ENCODE data around the gene EXOG. TPM values are rescaled to one million over a fixed set of nuclear protein-coding genes. Genes with fewer than 3 reads are reported as not detected.

EXOG gene
- total RNA-seq, 6 experiments from 2014 or later: 2.7 to 5.3 (median 3.9) TPM

DNA sequence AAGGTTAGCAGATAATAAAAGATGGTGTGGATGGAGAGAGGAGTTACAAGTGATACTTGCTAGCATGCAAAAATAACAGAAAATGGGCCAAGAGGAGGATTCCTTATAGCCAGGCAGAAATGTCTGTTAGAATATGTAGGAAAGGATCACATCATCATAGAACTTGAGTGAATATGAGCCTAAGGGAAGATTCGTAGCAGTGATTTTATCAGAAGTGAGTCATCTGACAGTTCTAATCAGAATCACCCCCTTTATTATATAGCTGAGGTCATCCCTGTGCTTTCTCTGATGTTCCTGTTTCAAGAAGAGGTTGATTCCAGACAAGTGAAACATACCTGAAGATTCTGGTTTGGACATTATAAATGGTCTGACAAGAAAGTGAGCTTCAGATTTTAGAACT lies 22.9 kb downstream of the EXOG start:
- H3K9me3 ChIP-seq: no peaks in the 10 kb centered on the region
- intact Hi-C loops (cut with DNase I): no loop called here

GRCh38 chr3:38519651-38520050 lies 23.5 kb downstream of the EXOG start:
- intact Hi-C loops (cut with DNase I): loop anchor here (5.0 to 10.0 kb wide), 3 partner anchors 133 to 323 kb away; no protein-coding TSS in a partner anchor
- Histone ChIP-seq H3K4me3 (no peak overlapping the region), H3K9me3 (no peaks in the 10 kb centered on the region), H3K4me1 (no peaks in the 10 kb centered on the region), H3K36me3 (no peaks in the 10 kb centered on the region), H3K27ac (no peak overlapping the region), H3K27me3 (no peaks in the 10 kb centered on the region)
- TF ChIP-seq POLR2A (IDR thresholded peaks at IDR 0.05): no peak
- TF ChIP-seq, protein P1, sequence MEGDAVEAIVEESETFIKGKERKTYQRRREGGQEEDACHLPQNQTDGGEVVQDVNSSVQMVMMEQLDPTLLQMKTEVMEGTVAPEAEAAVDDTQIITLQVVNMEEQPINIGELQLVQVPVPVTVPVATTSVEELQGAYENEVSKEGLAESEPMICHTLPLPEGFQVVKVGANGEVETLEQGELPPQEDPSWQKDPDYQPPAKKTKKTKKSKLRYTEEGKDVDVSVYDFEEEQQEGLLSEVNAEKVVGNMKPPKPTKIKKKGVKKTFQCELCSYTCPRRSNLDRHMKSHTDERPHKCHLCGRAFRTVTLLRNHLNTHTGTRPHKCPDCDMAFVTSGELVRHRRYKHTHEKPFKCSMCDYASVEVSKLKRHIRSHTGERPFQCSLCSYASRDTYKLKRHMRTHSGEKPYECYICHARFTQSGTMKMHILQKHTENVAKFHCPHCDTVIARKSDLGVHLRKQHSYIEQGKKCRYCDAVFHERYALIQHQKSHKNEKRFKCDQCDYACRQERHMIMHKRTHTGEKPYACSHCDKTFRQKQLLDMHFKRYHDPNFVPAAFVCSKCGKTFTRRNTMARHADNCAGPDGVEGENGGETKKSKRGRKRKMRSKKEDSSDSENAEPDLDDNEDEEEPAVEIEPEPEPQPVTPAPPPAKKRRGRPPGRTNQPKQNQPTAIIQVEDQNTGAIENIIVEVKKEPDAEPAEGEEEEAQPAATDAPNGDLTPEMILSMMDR (IDR thresholded peaks at IDR 0.05): no peak
- 46% methylated on average over 5 of the region's 5 CpGs for WGBS (ENCODE audit: insufficient coverage, low coverage, low lambda C conversion rate, missing lambda C conversion rate)
- DNase-seq (no peak), ATAC-seq (no peak)

More for the DNA sequence above, 22.9 kb downstream of the EXOG start:
- TF ChIP-seq, protein P1 (IDR thresholded peaks at IDR 0.05): no peak
- TF ChIP-seq POLR2A (IDR thresholded peaks at IDR 0.05): no peak
- no peak for ATAC-seq
- WGBS (ENCODE audit: insufficient coverage, low coverage, low lambda C conversion rate, missing lambda C conversion rate): 73% methylated on average over 1 of the region's 1 CpG
- no peak overlapping the region for H3K4me3 ChIP-seq
- H3K4me1 ChIP-seq: no peaks in the 10 kb centered on the region
- no peak for DNase-seq
- no peaks in the 10 kb centered on the region for H3K27me3 ChIP-seq
- no peaks in the 10 kb centered on the region for H3K36me3 ChIP-seq
- H3K27ac ChIP-seq: no peak overlapping the region

DNA sequence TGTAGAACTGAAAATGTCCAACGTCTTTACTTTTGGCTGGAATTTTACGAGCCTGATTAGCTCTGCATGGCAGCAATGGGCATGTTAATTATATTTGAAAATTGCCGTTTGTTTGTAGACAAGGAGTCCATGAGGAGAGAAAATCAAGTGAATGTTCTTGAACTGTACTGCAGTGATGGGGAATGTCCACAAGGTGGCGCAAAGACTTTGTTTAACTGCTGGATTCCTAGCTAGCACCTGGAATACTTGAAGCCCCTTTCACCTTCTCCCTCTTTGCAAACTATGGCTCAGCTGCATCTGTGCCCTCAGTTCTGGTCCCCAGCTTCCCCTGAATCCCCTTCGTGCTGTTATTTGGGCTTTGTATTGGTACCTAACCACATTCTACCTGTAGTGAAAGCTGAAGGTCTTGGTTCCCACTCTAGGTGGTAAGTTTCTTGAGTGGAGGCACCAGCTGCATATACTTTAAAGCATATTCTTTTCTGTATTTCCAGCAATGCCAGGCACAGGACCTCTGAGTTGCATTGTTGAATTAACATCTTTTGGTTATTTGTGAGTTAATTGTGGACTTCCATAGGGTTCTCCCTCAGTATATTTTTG lies 25.3 kb downstream of the EXOG start:
- Histone ChIP-seq H3K4me3 (no peak overlapping the region), H3K9me3 (no peaks in the 10 kb centered on the region), H3K36me3 (no peaks in the 10 kb centered on the region), H3K27me3 (no peaks in the 10 kb centered on the region), H3K4me1 (no peaks in the 10 kb centered on the region), H3K27ac (no peak overlapping the region)
- TF ChIP-seq POLR2A (IDR thresholded peaks at IDR 0.05): no peak
- TF ChIP-seq, protein P1 (IDR thresholded peaks at IDR 0.05): peak; percentile 84 to 95 (median 92)
- WGBS (ENCODE audit: insufficient coverage, low coverage, low lambda C conversion rate, missing lambda C conversion rate): 2% methylated on average over 5 of the region's 5 CpGs
- ATAC-seq (peak; percentile 77 to 88 (median 82)), DNase-seq (peak in 2 of 3 donors; percentile 35 to 42)
- intact Hi-C loops (cut with DNase I): loop anchor here (5.0 to 10.0 kb wide), 3 partner anchors 131 to 321 kb away; no protein-coding TSS in a partner anchor

- intact Hi-C loops (cut with DNase I): loop anchor here (5.0 to 10.0 kb wide), 3 partner anchors 130 to 320 kb away; no protein-coding TSS in a partner anchor
- no peak overlapping the region for H3K4me3 ChIP-seq
- H3K4me1 ChIP-seq: no peaks in the 10 kb centered on the region
- TF ChIP-seq, protein P1 (IDR thresholded peaks at IDR 0.05): no peak
- no peak for TF ChIP-seq POLR2A (IDR thresholded peaks at IDR 0.05)
- H3K9me3 ChIP-seq: no peaks in the 10 kb centered on the region
- DNase-seq (no peak), ATAC-seq (no peak)
- H3K27ac ChIP-seq: no peak overlapping the region
- H3K27me3 ChIP-seq: no peaks in the 10 kb centered on the region
- 89% methylated on average over 4 of the region's 6 CpGs for WGBS (ENCODE audit: insufficient coverage, low coverage, low lambda C conversion rate, missing lambda C conversion rate)
- H3K36me3 ChIP-seq: no peaks in the 10 kb centered on the region
Observed at GRCh38 chr3:38522002-38522401, 25.9 kb downstream of the EXOG start.
